ENCODE measurements around the gene SLC9A7.

SLC9A7 gene

GRCh38 chrX:46757052-46757451 lies 1.9 kb downstream of the SLC9A7 start:
- no peak for TF ChIP-seq CTCF (conservative IDR thresholded peaks at IDR 0.05; ENCODE audit: low read depth, low read length)
- Histone ChIP-seq H3K4me1 (ENCODE audit: low read depth, poor library complexity, severe bottlenecking) (peaks cover 7% of the 10 kb centered on the region), H3K4me2 (no peak overlapping the region), H3K9ac (no peak overlapping the region), H4K20me1 (ENCODE audit: insufficient read depth) (no peaks in the 10 kb centered on the region), H3K4me3 (IDR thresholded peaks at IDR 0.05; ENCODE audit: insufficient read depth, low read depth, low read length) (no peak overlapping the region), H3K79me2 (ENCODE audit: insufficient read depth, low read depth) (no peaks in the 10 kb centered on the region), H3K27ac (no peak overlapping the region), H3K27me3 (ENCODE audit: insufficient read depth, low read depth) (no peaks in the 10 kb centered on the region), H2AFZ (ENCODE audit: low read depth) (no peak overlapping the region), H3K36me3 (ENCODE audit: insufficient read depth) (no peaks in the 10 kb centered on the region)

GRCh38 chrX:46755671-46756070 lies 3.2 kb downstream of the SLC9A7 start:
- Histone ChIP-seq H3K4me1 (ENCODE audit: low read depth, poor library complexity, severe bottlenecking) (peaks cover 7% of the 10 kb centered on the region), H2AFZ (ENCODE audit: low read depth) (no peak overlapping the region), H3K27ac (no peak overlapping the region), H3K36me3 (ENCODE audit: insufficient read depth) (no peaks in the 10 kb centered on the region), H3K9ac (no peak overlapping the region), H3K79me2 (ENCODE audit: insufficient read depth, low read depth) (no peaks in the 10 kb centered on the region), H3K4me3 (IDR thresholded peaks at IDR 0.05; ENCODE audit: insufficient read depth, low read depth, low read length) (no peak overlapping the region), H4K20me1 (ENCODE audit: insufficient read depth) (no peaks in the 10 kb centered on the region), H3K4me2 (no peak overlapping the region), H3K27me3 (ENCODE audit: insufficient read depth, low read depth) (no peaks in the 10 kb centered on the region)
- TF ChIP-seq CTCF (conservative IDR thresholded peaks at IDR 0.05; ENCODE audit: low read depth, low read length): no peak

GRCh38 chrX:46754586-46755061 lies 4.3 kb downstream of the SLC9A7 start:
- no peaks in the 10 kb centered on the region for H3K79me2 ChIP-seq (ENCODE audit: insufficient read depth, low read depth)
- no peak overlapping the region for H3K4me2 ChIP-seq
- H3K36me3 ChIP-seq (ENCODE audit: insufficient read depth): no peaks in the 10 kb centered on the region
- no peak for TF ChIP-seq CTCF (conservative IDR thresholded peaks at IDR 0.05; ENCODE audit: low read depth, low read length)
- no peak overlapping the region for H2AFZ ChIP-seq (ENCODE audit: low read depth)
- no peak overlapping the region for H3K9ac ChIP-seq
- no peaks in the 10 kb centered on the region for H4K20me1 ChIP-seq (ENCODE audit: insufficient read depth)
- no peak overlapping the region for H3K4me3 ChIP-seq (IDR thresholded peaks at IDR 0.05; ENCODE audit: insufficient read depth, low read depth, low read length)
- H3K27ac ChIP-seq: no peak overlapping the region
- no peaks in the 10 kb centered on the region for H3K27me3 ChIP-seq (ENCODE audit: insufficient read depth, low read depth)
- peaks cover 2% of the 10 kb centered on the region for H3K4me1 ChIP-seq (ENCODE audit: low read depth, poor library complexity, severe bottlenecking)

- no peaks in the 10 kb centered on the region for H3K79me2 ChIP-seq (ENCODE audit: insufficient read depth, low read depth)
Measured at GRCh38 chrX:46754036-46754435, 4.9 kb downstream of the SLC9A7 start.

More at GRCh38 chrX:46754036-46754435, 4.9 kb downstream of the SLC9A7 start:
- H3K36me3 ChIP-seq (ENCODE audit: insufficient read depth): no peaks in the 10 kb centered on the region
- H3K4me3 ChIP-seq (IDR thresholded peaks at IDR 0.05; ENCODE audit: insufficient read depth, low read depth, low read length): no peak overlapping the region
- H3K4me1 ChIP-seq (ENCODE audit: low read depth, poor library complexity, severe bottlenecking): no peaks in the 10 kb centered on the region
- H3K27me3 ChIP-seq (ENCODE audit: insufficient read depth, low read depth): no peaks in the 10 kb centered on the region
- H3K9ac ChIP-seq: no peak overlapping the region
- no peak overlapping the region for H2AFZ ChIP-seq (ENCODE audit: low read depth)
- no peak for TF ChIP-seq CTCF (conservative IDR thresholded peaks at IDR 0.05; ENCODE audit: low read depth, low read length)
- no peaks in the 10 kb centered on the region for H4K20me1 ChIP-seq (ENCODE audit: insufficient read depth)
- H3K4me2 ChIP-seq: no peak overlapping the region
- H3K27ac ChIP-seq: no peak overlapping the region

Data from KMS-11 (cell line).